ENCODE measurements around the gene SLC18B1. TPM values are rescaled to one million over a fixed set of nuclear protein-coding genes. Genes with fewer than 3 reads are reported as not detected.

The SLC18B1 gene
- polyA plus RNA-seq, 2 of the 4 experiments (the other 2 are of a cell fraction): 4.5 to 17.4 TPM

- H3K4me3 ChIP-seq: no peak overlapping the region
- H3K9me3 ChIP-seq: no peaks in the 10 kb centered on the region
- no peak overlapping the region for H3K27ac ChIP-seq
- H3K4me2 ChIP-seq: no peak overlapping the region
- no peak for DNase-seq (ENCODE audit: low read depth in 1 of 2, low spot score in 1 of 2)
- no peaks in the 10 kb centered on the region for H3K4me1 ChIP-seq
- WGBS (ENCODE audit: missing lambda C conversion rate): 94% methylated on average over 4 of the region's 4 CpGs
- no peak for FAIRE-seq
- no peak for ATAC-seq
- TF ChIP-seq CHD4 (IDR thresholded peaks at IDR 0.05; ENCODE audit: borderline replicate concordance) (no peak), ZC3H11A (IDR thresholded peaks at IDR 0.05) (no peak), MAFK (IDR thresholded peaks at IDR 0.05; ENCODE audit: partially characterized antibody) (no peak), RNF2 (IDR thresholded peaks at IDR 0.05; ENCODE audit: borderline replicate concordance, low read depth) (no peak), HOXA7 (CRISPR knock-in tag; IDR thresholded peaks at IDR 0.05) (no peak), HEYL (CRISPR knock-in tag; IDR thresholded peaks at IDR 0.05) (no peak), FOSB (CRISPR knock-in tag; IDR thresholded peaks at IDR 0.05) (no peak), ZFP36 (IDR thresholded peaks at IDR 0.05; ENCODE audit: borderline replicate concordance, partially characterized antibody) (no peak), EP300 (IDR thresholded peaks at IDR 0.05) (no peak), RFX5 (IDR thresholded peaks at IDR 0.05) (no peak), GATA3 (IDR thresholded peaks at IDR 0.05; ENCODE audit: borderline replicate concordance) (no peak), E2F6 (IDR thresholded peaks at IDR 0.05; ENCODE audit: borderline replicate concordance, low read depth) (no peak), CHD2 (IDR thresholded peaks at IDR 0.05; ENCODE audit: low read length, partially characterized antibody) (no peak), FOXS1 (CRISPR knock-in tag; IDR thresholded peaks at IDR 0.05) (no peak), HES2 (IDR thresholded peaks at IDR 0.05) (no peak), POLR2AphosphoS2 (conservative IDR thresholded peaks at IDR 0.05; ENCODE audit: low read length) (no peak), EHF (CRISPR knock-in tag; IDR thresholded peaks at IDR 0.05) (no peak)
- POLR2A ChIA-PET: no interaction called here
- CTCF ChIA-PET: interaction anchor here (1.7 kb wide), 1 partner anchor 9 kb away, joined by 9 read pairs; the partner anchor contains the start of gene SLC18B1
These were observed 9.1 kb downstream of the SLC18B1 start for GRCh38 chr6:132789396-132789776.

DNA sequence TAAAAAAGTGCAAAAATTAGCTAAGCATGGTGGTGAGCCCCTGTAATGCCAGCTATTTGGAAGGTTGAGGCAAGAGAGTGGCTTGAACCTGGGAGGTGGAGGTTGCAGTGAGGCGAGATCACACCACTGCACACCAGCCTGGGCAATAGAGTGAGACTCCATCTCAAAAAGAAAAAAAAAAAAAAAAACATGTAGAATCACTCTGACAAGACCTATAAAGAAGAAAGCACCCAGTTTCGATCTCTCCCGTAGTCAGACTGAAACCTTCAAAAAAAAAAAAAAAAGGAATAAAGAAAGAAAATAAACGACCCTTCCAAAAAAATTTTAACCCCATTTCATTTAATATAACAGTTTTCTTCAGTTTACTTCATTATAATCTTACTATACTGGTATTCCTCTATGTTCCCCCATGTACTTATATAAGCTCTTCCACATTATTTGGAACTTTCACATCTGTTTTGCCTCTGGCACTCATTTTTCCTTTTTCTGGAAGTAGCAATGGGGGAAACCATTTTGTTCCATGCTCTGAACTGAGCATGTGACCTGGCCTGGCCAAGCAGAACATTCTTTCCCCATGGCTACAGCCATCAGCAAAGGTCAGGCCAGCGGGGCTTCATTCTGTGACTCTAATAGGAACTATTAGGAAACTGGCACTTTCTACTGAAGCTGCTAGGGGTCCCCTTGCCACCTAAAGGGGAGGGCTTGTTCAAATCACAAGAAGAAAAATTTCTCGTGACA lies 9.6 kb downstream of the SLC18B1 start:
- H3K4me3 ChIP-seq: no peak overlapping the region
- TF ChIP-seq TFCP2L1 (CRISPR knock-in tag; IDR thresholded peaks at IDR 0.05) (no peak), KDM5A (IDR thresholded peaks at IDR 0.05) (no peak), USF2 (IDR thresholded peaks at IDR 0.05) (no peak), GATA3 (IDR thresholded peaks at IDR 0.05; ENCODE audit: borderline replicate concordance) (no peak), MAZ (IDR thresholded peaks at IDR 0.05; ENCODE audit: borderline replicate concordance, low read depth, low read length) (no peak), ZNF302 (CRISPR knock-in tag; IDR thresholded peaks at IDR 0.05) (no peak), POLR2A (IDR thresholded peaks at IDR 0.05; ENCODE audit: low read length) (no peak), BHLHE40 (IDR thresholded peaks at IDR 0.05; ENCODE audit: low read depth, low read length) (no peak), CBX8 (IDR thresholded peaks at IDR 0.05) (no peak)
- no peak for FAIRE-seq
- H3K4me1 ChIP-seq: no peaks in the 10 kb centered on the region
- POLR2A ChIA-PET: no interaction called here
- 88% methylated on average over 6 of the region's 6 CpGs for WGBS (ENCODE audit: missing lambda C conversion rate)
- no peak overlapping the region for H3K4me2 ChIP-seq
- H3K27ac ChIP-seq: no peak overlapping the region
- no peak for DNase-seq (ENCODE audit: low read depth in 1 of 2, low spot score in 1 of 2)
- no peaks in the 10 kb centered on the region for H3K9me3 ChIP-seq
- CTCF ChIA-PET: interaction anchor here (1.7 kb wide), 1 partner anchor 10 kb away, joined by 9 read pairs; the partner anchor contains the start of gene SLC18B1
- ATAC-seq: no peak

- Histone ChIP-seq H3K4me1 (no peaks in the 10 kb centered on the region), H3K27ac (no peak overlapping the region), H3K4me2 (no peak overlapping the region), H3K4me3 (no peak overlapping the region), H3K9me3 (no peaks in the 10 kb centered on the region)
- DNase-seq (ENCODE audit: low read depth in 1 of 2, low spot score in 1 of 2) (no peak), ATAC-seq (no peak), FAIRE-seq (no peak)
- TF ChIP-seq MAFK (IDR thresholded peaks at IDR 0.05; ENCODE audit: partially characterized antibody) (no peak), HOXB13 (CRISPR knock-in tag; IDR thresholded peaks at IDR 0.05; ENCODE audit: low read depth) (no peak), ATOH8 (CRISPR knock-in tag; IDR thresholded peaks at IDR 0.05; ENCODE audit: low read depth) (no peak), RAD21 (conservative IDR thresholded peaks at IDR 0.05 in 1 of 2, IDR thresholded peaks at IDR 0.05 in 1 of 2) (no peak)
- ChIA-PET CTCF (interaction anchor here (1.3 to 1.5 kb wide), 2 partner anchors 13 to 255 kb away, joined by 3 to 5 read pairs; partner anchors contain the start of gene SLC18B1), POLR2A (no interaction called here)
- 92% methylated on average over 7 of the region's 7 CpGs for WGBS (ENCODE audit: missing lambda C conversion rate)
These were observed 12.5 kb downstream of the SLC18B1 start for GRCh38 chr6:132785936-132786335.

All from A549 (cell line).